SU-DHL-6 (cell line): Measurements from ENCODE around the gene ADAMTS17.

ENCODE experiments used
- H2AFZ ChIP-seq: fragments of 200-600 bp; sonication (generic); 2 replicates; pipeline ENCODE4 v1.6.1; 2014; ENCODE audit warnings: low read depth, mild to moderate bottlenecking, moderate library complexity, mixed read lengths, antibody characterized with exemption, low read length; ENCODE audit not compliant: severe bottlenecking
- H3F3A ChIP-seq: fragments of 200-600 bp; shearing (Covaris generic); 2 replicates; pipeline ENCODE4 v1.6.0; 2016; ENCODE audit warnings: antibody characterized with exemption, mild to moderate bottlenecking; ENCODE audit not compliant: insufficient read depth
- H3K27ac ChIP-seq: fragments of 200-600 bp; sonication (generic); 2 replicates; pipeline ENCODE4 v1.5.1; 2016; ENCODE audit warnings: low read depth, mild to moderate bottlenecking, low read length, moderate library complexity, mixed read lengths
- H3K27me3 ChIP-seq: fragments of 200-600 bp; sonication (generic), shearing (Covaris generic); 2 replicates; pipeline ENCODE4 v1.6.0; 2014; ENCODE audit warnings: mild to moderate bottlenecking, low read length
- H3K36me3 ChIP-seq: fragments of 200-600 bp; sonication (generic); 2 replicates; pipeline ENCODE4 v1.6.1; 2014; ENCODE audit warnings: mild to moderate bottlenecking, low read length, mixed read lengths
- H3K4me2 ChIP-seq: fragments of 300-600, 200-600 bp; shearing (Covaris generic), sonication (generic); 2 replicates; pipeline ENCODE4 v1.6.0; 2014; ENCODE audit warnings: low read length, low read depth, mild to moderate bottlenecking; ENCODE audit not compliant: poor library complexity, severe bottlenecking
- H3K4me3 ChIP-seq: fragments of 200-600 bp; sonication (generic); 2 replicates; pipeline ENCODE4 v1.5.1; 2014; ENCODE audit warnings: antibody characterized with exemption, low read length, mild to moderate bottlenecking, mixed read lengths; ENCODE audit not compliant: insufficient read depth, poor library complexity, severe bottlenecking
- H3K79me2 ChIP-seq: fragments of 200-600 bp; sonication (generic); 2 replicates; pipeline ENCODE4 v1.6.1; 2014; ENCODE audit warnings: mild to moderate bottlenecking, low read length, moderate library complexity; ENCODE audit not compliant: insufficient read depth
- H3K9ac ChIP-seq: fragments of 200-600 bp; sonication (generic); 2 replicates; pipeline ENCODE4 v1.7.0; 2014; ENCODE audit warnings: mild to moderate bottlenecking, low read length
- H3K9me2 ChIP-seq: fragments of 200-600 bp; sonication (generic); replicated peaks from 2 replicates; pipeline ENCODE4 v1.6.1; 2014; ENCODE audit warnings: low read length; ENCODE audit not compliant: insufficient read depth
- H3K9me3 ChIP-seq: fragments of 200-600 bp; sonication (generic); 2 replicates; pipeline ENCODE4 v1.6.1; 2014; ENCODE audit warnings: low read length, mixed read lengths; ENCODE audit not compliant: insufficient read depth
- H4K20me1 ChIP-seq: fragments of 200-600 bp; sonication (generic); 2 replicates; pipeline ENCODE4 v1.6.1; 2014; ENCODE audit warnings: low read depth, mild to moderate bottlenecking, antibody characterized with exemption, low read length, moderate library complexity, mixed read lengths
- EZH2phosphoT487 ChIP-seq: fragments of 200-600 bp; sonication (generic), shearing (Covaris generic); conservative IDR thresholded peaks from 2 replicates; pipeline ENCODE4 v1.6.1; 2018; ENCODE audit warnings: mild to moderate bottlenecking, antibody characterized with exemption, low read length, moderate library complexity, mixed read lengths
- TF ChIP-seq, protein P1 (sequence below): fragments of 200-600 bp; sonication (generic); IDR thresholded peaks from one replicate; pipeline ENCODE4 v1.5.1; 2017; ENCODE audit warnings: antibody characterized with exemption, mild to moderate bottlenecking, low read length, moderate library complexity; ENCODE audit not compliant: insufficient read depth, poor library complexity, severe bottlenecking

ADAMTS17 gene

DNA sequence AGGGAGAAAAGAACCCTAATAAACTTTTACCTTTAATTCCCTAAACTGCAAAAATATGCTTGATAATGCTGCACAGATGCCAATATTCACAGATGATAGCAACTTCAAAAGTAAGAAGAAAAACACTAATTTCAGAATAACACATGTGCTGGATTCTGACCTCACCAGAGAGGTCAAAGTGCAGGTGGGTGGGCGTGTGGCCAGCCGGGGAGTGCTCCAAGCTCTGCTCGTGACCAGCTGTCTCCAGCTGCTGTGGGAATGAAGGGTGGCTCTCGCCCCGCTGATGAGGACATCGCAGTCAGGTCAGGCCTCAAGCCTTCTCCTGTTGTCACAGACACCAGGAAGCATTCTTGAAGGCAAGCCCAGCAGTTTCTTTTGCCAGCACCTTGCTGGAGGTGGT lies 57.1 kb downstream of the ADAMTS17 start:
- no peaks in the 10 kb centered on the region for H4K20me1 ChIP-seq
- no peak overlapping the region for H3K4me2 ChIP-seq
- H3K9ac ChIP-seq: no peak overlapping the region
- no peaks in the 10 kb centered on the region for H3K9me3 ChIP-seq
- no peaks in the 10 kb centered on the region for H3K79me2 ChIP-seq
- H2AFZ ChIP-seq: no peak overlapping the region
- TF ChIP-seq EZH2phosphoT487: no peak
- TF ChIP-seq, protein P1, sequence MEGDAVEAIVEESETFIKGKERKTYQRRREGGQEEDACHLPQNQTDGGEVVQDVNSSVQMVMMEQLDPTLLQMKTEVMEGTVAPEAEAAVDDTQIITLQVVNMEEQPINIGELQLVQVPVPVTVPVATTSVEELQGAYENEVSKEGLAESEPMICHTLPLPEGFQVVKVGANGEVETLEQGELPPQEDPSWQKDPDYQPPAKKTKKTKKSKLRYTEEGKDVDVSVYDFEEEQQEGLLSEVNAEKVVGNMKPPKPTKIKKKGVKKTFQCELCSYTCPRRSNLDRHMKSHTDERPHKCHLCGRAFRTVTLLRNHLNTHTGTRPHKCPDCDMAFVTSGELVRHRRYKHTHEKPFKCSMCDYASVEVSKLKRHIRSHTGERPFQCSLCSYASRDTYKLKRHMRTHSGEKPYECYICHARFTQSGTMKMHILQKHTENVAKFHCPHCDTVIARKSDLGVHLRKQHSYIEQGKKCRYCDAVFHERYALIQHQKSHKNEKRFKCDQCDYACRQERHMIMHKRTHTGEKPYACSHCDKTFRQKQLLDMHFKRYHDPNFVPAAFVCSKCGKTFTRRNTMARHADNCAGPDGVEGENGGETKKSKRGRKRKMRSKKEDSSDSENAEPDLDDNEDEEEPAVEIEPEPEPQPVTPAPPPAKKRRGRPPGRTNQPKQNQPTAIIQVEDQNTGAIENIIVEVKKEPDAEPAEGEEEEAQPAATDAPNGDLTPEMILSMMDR: no peak
- H3K4me3 ChIP-seq: no peak overlapping the region
- H3F3A ChIP-seq: no peaks in the 10 kb centered on the region
- H3K27me3 ChIP-seq: no peaks in the 10 kb centered on the region
- H3K36me3 ChIP-seq: no peaks in the 10 kb centered on the region
- no peak overlapping the region for H3K27ac ChIP-seq
- no peaks in the 10 kb centered on the region for H3K9me2 ChIP-seq

- Histone ChIP-seq H3K9ac (no peak overlapping the region), H3K9me2 (no peaks in the 10 kb centered on the region), H3F3A (no peaks in the 10 kb centered on the region), H3K9me3 (no peaks in the 10 kb centered on the region), H4K20me1 (no peaks in the 10 kb centered on the region), H3K4me3 (no peak overlapping the region), H3K36me3 (no peaks in the 10 kb centered on the region), H3K4me2 (no peak overlapping the region), H3K79me2 (no peaks in the 10 kb centered on the region), H3K27me3 (no peaks in the 10 kb centered on the region), H3K27ac (no peak overlapping the region), H2AFZ (no peak overlapping the region)
- no peak for TF ChIP-seq EZH2phosphoT487
- TF ChIP-seq, protein P1: no peak
Measured at GRCh38 chr15:100284191-100284590, 57.6 kb downstream of the ADAMTS17 start.

GRCh38 chr15:100281096-100281917 lies 60.5 kb downstream of the ADAMTS17 start:
- no peaks in the 10 kb centered on the region for H4K20me1 ChIP-seq
- no peaks in the 10 kb centered on the region for H3K79me2 ChIP-seq
- H3K4me2 ChIP-seq: no peak overlapping the region
- H3K9me2 ChIP-seq: no peaks in the 10 kb centered on the region
- H3K9ac ChIP-seq: no peak overlapping the region
- H3K27me3 ChIP-seq: no peaks in the 10 kb centered on the region
- no peaks in the 10 kb centered on the region for H3K36me3 ChIP-seq
- no peaks in the 10 kb centered on the region for H3F3A ChIP-seq
- no peaks in the 10 kb centered on the region for H3K9me3 ChIP-seq
- H3K27ac ChIP-seq: no peak overlapping the region
- no peak overlapping the region for H2AFZ ChIP-seq
- no peak overlapping the region for H3K4me3 ChIP-seq
- TF ChIP-seq, protein P1: no peak
- no peak for TF ChIP-seq EZH2phosphoT487
